Chondrocyte (in vitro differentiated cells): Measurements from ENCODE around the gene TMEM120B. TPM values are rescaled to one million over a fixed set of nuclear protein-coding genes. Genes with fewer than 3 reads are reported as not detected.

ENCODE experiments used
- DNase-seq: peaks from one replicate; pipeline ENCODE4 v3.0.0; 2021; ENCODE audit warnings: mixed read lengths, low spot score
- H3K27ac Mint-ChIP-seq: one replicate; pipeline ENCODE4 v1.8.0; 2021; ENCODE audit warnings: mild to moderate bottlenecking, moderate library complexity, mixed read lengths; ENCODE audit not compliant: unreplicated experiment
- H3K27me3 Mint-ChIP-seq: 2 replicates; pipeline ENCODE4 v1.8.0; 2021; ENCODE audit warnings: low read depth, mixed read lengths
- H3K36me3 Mint-ChIP-seq: 2 replicates; pipeline ENCODE4 v1.8.0; 2021; ENCODE audit warnings: low read depth, mixed read lengths
- H3K4me1 Mint-ChIP-seq: 2 replicates; pipeline ENCODE4 v1.8.0; 2021; ENCODE audit warnings: low read depth, mild to moderate bottlenecking, mixed read lengths
- H3K4me3 Mint-ChIP-seq: one replicate; pipeline ENCODE4 v1.8.0; 2021; ENCODE audit warnings: mild to moderate bottlenecking, moderate library complexity, mixed read lengths; ENCODE audit not compliant: unreplicated experiment
- H3K9me3 Mint-ChIP-seq: 2 replicates; pipeline ENCODE4 v1.8.0; 2021; ENCODE audit warnings: low read depth, mixed read lengths
- total RNA-seq: library from RNA; stranded (reverse); gene quantifications from 3 replicates; pipeline ENCODE4 v1.2.1, GENCODE V29; 2021
- TF ChIP-seq, protein P1 (sequence below): fragments of 200-600 bp; sonication (generic); IDR thresholded peaks from 2 replicates; pipeline ENCODE4 v1.5.0; 2021; ENCODE audit warnings: antibody characterized with exemption, mild to moderate bottlenecking, moderate library complexity

Gene TMEM120B
- total RNA-seq, 1 donor from 2014 or later, result 15.3 TPM

DNA sequence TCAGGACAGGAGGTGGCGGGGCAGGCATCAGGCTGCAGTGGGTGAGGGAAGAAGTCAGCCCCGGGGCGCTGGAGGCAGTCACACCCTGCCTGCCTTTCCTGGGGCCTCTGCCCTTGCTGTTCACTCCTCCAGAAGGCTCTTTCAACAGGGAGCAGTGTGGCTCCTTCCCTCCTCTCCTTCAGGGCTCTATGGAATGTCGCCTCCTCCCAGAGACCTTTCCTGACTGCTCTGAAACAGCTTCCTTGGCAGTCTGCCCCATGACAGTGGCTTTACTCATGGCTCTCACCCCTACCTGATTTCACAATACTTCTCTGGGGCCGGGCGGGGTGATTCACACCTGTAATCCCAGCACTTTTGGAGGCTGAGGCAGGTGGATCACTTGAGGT, 73.9 kb downstream of the TMEM120B start:
- Mint-ChIP-seq H3K4me3 (no peak overlapping the region), H3K27me3 (no peaks in the 10 kb centered on the region), H3K9me3 (no peaks in the 10 kb centered on the region), H3K36me3 (no peaks in the 10 kb centered on the region), H3K27ac (no peak overlapping the region), H3K4me1 (peaks cover 38% of the 10 kb centered on the region)
- TF ChIP-seq, protein P1, sequence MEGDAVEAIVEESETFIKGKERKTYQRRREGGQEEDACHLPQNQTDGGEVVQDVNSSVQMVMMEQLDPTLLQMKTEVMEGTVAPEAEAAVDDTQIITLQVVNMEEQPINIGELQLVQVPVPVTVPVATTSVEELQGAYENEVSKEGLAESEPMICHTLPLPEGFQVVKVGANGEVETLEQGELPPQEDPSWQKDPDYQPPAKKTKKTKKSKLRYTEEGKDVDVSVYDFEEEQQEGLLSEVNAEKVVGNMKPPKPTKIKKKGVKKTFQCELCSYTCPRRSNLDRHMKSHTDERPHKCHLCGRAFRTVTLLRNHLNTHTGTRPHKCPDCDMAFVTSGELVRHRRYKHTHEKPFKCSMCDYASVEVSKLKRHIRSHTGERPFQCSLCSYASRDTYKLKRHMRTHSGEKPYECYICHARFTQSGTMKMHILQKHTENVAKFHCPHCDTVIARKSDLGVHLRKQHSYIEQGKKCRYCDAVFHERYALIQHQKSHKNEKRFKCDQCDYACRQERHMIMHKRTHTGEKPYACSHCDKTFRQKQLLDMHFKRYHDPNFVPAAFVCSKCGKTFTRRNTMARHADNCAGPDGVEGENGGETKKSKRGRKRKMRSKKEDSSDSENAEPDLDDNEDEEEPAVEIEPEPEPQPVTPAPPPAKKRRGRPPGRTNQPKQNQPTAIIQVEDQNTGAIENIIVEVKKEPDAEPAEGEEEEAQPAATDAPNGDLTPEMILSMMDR, result no peak
- no peak for DNase-seq

DNA sequence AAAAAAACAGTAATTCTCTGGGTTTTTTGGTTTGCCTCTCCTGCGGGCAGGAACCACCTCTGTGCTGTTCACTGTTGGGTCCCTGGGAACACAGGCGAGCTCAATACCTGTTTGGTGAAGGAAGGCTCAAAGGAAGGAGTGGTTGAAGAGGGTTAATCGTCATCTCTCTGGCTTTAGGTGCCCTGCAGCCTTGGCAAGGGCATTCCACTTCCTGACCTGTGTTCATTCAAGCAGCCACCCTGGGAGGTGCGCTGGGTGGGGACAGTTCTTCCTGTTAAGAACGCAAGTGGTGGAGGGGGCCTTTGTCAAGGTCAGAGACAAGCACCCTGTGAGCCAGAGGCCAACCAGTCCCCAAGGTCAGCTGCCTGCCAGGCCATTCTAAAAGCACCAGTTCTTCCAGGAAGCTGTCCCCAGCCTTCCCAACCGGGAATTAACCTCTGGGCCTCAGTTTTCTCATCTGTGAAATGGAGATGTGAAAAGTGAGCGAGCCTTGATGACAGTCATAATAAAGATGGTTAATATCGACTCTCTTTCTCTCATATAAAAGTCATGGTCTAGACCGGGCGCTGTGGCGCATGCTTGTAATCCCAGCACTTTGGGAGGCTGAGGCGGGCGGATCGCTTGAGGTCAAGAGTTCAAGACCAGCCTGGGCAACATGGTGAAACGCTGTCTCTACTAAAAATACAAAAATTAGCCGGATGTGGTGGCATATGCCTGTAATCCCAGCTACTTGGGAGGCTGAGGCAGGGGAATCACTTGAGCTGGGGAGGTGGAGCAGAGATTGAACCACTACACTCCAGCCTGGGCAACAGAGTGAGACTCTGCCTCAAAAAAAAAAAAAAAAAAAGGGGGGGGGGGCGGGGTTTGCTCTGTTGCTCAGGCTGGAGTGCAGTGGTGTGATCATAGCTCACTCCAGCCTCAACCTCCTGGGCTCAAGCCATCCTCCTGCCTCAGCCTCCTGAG, 74.8 kb downstream of the TMEM120B start:
- Mint-ChIP-seq H3K4me1 (peaks cover 30% of the 10 kb centered on the region), H3K36me3 (no peaks in the 10 kb centered on the region), H3K27ac (peak overlapping the region; percentile 27), H3K9me3 (no peaks in the 10 kb centered on the region), H3K27me3 (no peaks in the 10 kb centered on the region), H3K4me3 (no peak overlapping the region)
- TF ChIP-seq, protein P1, result no peak
- DNase-seq, result no peak

DNA sequence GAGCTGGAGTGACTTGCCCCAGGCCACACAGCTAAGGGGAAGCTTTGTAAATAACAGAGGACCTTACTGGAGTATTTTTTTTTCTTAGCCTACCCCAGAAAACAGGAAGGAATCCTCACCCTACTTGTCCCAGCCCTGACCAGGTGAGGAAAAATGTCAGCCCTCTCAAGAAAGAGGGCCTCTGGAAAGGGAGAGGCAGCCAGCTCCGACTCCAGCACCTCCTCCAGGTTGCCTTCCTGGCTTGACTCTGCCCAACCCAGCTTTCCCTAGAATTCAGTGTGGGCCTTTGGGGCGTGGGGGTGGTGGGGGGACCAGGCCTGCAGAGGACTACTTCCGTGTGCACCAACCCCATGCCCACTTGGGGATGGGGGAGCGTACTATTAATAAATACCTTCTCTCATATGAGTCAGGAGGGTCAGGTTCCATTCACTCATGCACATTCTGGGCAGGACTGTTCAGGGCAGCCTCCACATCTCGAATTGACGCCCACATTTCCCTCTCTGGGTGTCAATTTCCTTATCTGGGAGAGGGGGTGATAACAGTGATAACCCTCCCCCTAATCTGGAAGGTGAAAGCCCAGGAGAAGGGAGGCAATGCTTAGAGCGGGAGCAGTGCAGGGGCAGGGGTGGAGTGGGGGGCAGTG, 75.7 kb downstream of the TMEM120B start:
- H3K27me3 Mint-ChIP-seq, result no peaks in the 10 kb centered on the region
- no peaks in the 10 kb centered on the region for H3K36me3 Mint-ChIP-seq
- H3K4me1 Mint-ChIP-seq, result peaks cover 30% of the 10 kb centered on the region
- H3K4me3 Mint-ChIP-seq, result no peak overlapping the region
- H3K27ac Mint-ChIP-seq, result no peak overlapping the region
- TF ChIP-seq, protein P1, result no peak
- no peak for DNase-seq
- H3K9me3 Mint-ChIP-seq, result no peaks in the 10 kb centered on the region

DNA sequence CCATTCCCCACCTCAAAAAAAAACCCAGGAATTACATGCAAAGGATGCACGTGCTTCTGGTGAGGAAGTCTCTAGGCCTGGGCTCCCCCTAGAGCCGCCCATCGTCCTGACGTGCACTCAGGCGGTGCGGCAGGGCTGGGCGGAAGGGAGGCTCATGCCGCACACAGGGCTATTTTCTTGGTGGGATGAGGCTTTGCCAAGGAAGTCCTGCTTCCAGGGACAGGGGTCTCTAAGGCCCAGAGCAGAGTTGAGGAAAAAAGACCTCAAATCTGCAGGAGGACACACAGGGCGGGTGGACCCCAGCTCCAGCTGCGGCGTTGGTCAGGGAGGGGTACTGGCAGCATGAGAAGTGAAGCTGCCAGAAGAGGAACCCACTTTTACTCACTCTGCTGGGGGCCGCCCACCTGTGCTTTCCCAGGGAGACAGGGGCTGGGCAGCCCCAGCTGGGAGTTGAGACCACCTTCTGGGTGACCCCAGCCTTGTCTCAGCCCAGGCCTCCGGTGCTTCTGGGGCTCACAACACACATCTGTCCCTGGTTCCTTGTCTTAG, 76.8 kb downstream of the TMEM120B start:
- H3K27ac Mint-ChIP-seq, result peak overlapping the region; percentile 81
- peaks cover 27% of the 10 kb centered on the region for H3K4me1 Mint-ChIP-seq
- H3K36me3 Mint-ChIP-seq, result no peaks in the 10 kb centered on the region
- no peak for DNase-seq
- TF ChIP-seq, protein P1, result no peak
- H3K27me3 Mint-ChIP-seq, result no peaks in the 10 kb centered on the region
- no peaks in the 10 kb centered on the region for H3K9me3 Mint-ChIP-seq
- no peak overlapping the region for H3K4me3 Mint-ChIP-seq
